Measurements from ENCODE around the gene DOK7.
"Not testable (repeated sequence)": the region's sequence is repeated elsewhere in the genome, so short reads cannot be mapped to it uniquely, and the experiment has no call there.

DOK7 gene

DNA sequence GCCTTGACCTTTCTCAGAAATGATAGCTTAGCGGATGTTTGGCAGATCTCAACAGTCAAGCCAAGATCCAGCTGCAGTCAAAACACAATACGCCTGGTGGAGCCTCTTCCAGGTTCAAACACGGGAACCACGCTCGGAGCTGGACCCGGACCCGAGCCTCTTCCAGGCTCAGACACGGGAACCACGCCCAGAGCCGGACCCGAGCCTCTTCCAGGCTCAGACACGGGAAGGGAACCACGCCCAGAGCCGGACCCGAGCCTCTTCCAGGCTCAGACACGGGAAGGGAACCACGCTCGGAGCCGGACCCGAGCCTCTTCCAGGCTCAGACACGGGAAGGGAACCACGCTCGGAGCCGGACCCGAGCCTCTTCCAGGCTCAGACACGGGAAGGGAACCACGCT is 48.5 kb downstream of the DOK7 start:
- peaks cover 16% of the 10 kb centered on the region; the same call in 1 of the 2 replicates for H3K36me3 ChIP-seq (ENCODE audit: insufficient read depth, low read length)
- H2AFZ ChIP-seq (ENCODE audit: low read length, unreplicated experiment); H3K4me3 ChIP-seq (ENCODE audit: low read depth, low read length); H3K27ac ChIP-seq (ENCODE audit: low read depth, low read length); H3K79me2 ChIP-seq (ENCODE audit: control insufficient read depth, insufficient read depth, low read length, unreplicated experiment); H3K4me1 ChIP-seq (ENCODE audit: control insufficient read depth, insufficient read depth, low read length, unreplicated experiment); H3K27me3 ChIP-seq (ENCODE audit: insufficient read depth, low read length): not testable (repeated sequence)

DNA sequence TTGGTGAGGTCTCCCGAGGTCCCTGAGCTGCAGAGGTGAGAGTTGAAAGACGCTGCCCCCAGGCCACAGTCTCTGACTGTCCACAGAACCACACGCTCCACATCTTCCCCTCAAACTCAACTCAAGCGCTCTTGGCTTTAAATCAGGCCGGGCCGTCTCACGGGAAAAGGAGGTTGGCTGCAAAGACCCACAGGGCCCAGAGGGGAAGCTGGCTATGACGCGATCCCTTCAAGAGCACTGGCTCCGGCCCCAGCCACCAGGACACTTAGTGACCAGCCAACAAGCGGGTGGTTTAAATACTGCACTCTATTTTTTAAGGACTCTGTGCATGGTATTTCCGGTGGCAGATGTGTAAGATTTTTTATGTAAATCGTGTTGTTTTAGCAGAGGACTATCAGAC is 49.2 kb downstream of the DOK7 start:
- no peaks in the 10 kb centered on the region for H3K4me1 ChIP-seq (ENCODE audit: control insufficient read depth, insufficient read depth, low read length, unreplicated experiment)
- no peaks in the 10 kb centered on the region for H3K27me3 ChIP-seq (ENCODE audit: insufficient read depth, low read length)
- H3K4me3 ChIP-seq (ENCODE audit: low read depth, low read length), result no peak overlapping the region
- no peak overlapping the region for H3K27ac ChIP-seq (ENCODE audit: low read depth, low read length)
- peaks cover 16% of the 10 kb centered on the region; the same call in 1 of the 2 replicates for H3K36me3 ChIP-seq (ENCODE audit: insufficient read depth, low read length)
- no peaks in the 10 kb centered on the region for H3K79me2 ChIP-seq (ENCODE audit: control insufficient read depth, insufficient read depth, low read length, unreplicated experiment)
- no peak overlapping the region for H2AFZ ChIP-seq (ENCODE audit: low read length, unreplicated experiment)

DNA sequence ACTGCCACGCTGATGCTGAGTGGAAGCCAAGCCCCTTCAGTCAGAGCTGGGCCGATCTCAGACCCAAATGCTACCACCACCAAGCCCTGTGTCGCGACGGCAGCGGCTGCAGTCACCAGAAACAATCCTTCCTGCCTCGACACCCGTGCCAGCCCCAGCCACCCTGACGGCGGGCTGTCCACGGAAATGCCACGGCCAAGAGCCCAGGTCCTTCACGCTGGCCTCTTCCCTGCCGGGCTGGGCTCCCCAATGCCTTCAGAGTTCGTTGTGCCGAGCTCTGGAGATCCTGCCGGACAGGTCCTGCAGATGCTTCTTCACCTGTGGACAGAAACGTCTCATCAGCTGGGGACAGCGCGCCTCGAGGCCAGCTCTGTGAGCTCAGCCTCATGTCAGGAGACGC is 49.6 kb downstream of the DOK7 start:
- Histone ChIP-seq H3K79me2 (ENCODE audit: control insufficient read depth, insufficient read depth, low read length, unreplicated experiment) (no peaks in the 10 kb centered on the region), H3K4me3 (ENCODE audit: low read depth, low read length) (no peak overlapping the region), H3K27me3 (ENCODE audit: insufficient read depth, low read length) (no peaks in the 10 kb centered on the region), H3K4me1 (ENCODE audit: control insufficient read depth, insufficient read depth, low read length, unreplicated experiment) (no peaks in the 10 kb centered on the region), H2AFZ (ENCODE audit: low read length, unreplicated experiment) (no peak overlapping the region), H3K36me3 (ENCODE audit: insufficient read depth, low read length) (peaks cover 16% of the 10 kb centered on the region; the same call in 1 of the 2 replicates), H3K27ac (ENCODE audit: low read depth, low read length) (no peak overlapping the region)

DNA sequence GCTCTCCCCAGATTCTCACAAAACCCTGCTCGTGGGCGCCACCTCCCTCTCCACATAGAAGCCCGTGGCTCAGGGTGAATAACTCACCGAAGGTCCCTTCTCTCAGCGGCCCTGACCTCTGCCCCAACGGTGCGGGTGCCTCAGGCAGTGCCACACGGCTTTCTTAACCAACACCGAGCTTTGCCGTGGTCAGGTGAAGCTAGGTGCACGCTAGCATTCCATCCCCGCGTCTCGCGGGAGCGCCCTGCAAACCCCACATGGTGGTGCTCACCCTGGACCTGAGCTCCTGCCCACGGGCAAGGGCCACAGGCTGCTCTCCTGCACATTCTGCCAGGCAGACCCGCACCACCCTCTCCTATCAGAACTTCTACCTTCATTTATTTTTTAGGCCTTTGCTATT is 50.7 kb downstream of the DOK7 start:
- Histone ChIP-seq H3K36me3 (ENCODE audit: insufficient read depth, low read length) (peaks cover 10% of the 10 kb centered on the region; the same call in 1 of the 2 replicates), H3K27ac (ENCODE audit: low read depth, low read length) (no peak overlapping the region), H3K4me3 (ENCODE audit: low read depth, low read length) (no peak overlapping the region), H3K27me3 (ENCODE audit: insufficient read depth, low read length) (no peaks in the 10 kb centered on the region), H2AFZ (ENCODE audit: low read length, unreplicated experiment) (no peak overlapping the region), H3K4me1 (ENCODE audit: control insufficient read depth, insufficient read depth, low read length, unreplicated experiment) (no peaks in the 10 kb centered on the region), H3K79me2 (ENCODE audit: control insufficient read depth, insufficient read depth, low read length, unreplicated experiment) (no peaks in the 10 kb centered on the region)

DNA sequence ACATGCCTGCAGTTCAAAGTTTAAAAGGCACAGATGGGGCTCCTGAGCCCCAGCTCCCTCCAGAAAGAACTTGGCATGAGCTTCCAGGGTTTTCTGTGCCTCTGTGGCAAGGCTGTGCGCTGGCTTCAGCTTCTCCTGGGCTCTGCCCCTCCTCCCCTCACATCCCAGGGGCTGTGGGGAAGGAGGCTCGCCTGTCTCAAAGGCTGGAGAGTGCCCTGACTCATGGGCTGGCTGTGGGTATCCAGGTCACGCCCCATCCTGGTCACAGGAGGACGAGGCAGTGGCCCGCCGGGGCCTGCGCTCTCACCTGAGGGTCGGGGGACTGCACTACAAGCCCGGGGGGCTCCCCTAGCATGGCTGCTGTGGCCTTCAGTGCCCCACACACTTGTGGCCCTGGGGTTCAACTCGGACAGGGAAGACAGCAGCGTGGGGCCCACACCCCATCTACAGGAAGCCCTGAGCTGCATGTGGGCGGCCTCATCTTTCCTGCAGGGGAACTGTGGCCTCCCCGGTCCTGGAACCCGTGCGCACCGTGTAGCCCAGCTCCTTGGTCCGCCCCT is 51.2 kb downstream of the DOK7 start:
- H3K79me2 ChIP-seq (ENCODE audit: control insufficient read depth, insufficient read depth, low read length, unreplicated experiment), result no peaks in the 10 kb centered on the region
- H3K4me3 ChIP-seq (ENCODE audit: low read depth, low read length), result no peak overlapping the region
- no peaks in the 10 kb centered on the region for H3K27me3 ChIP-seq (ENCODE audit: insufficient read depth, low read length)
- no peaks in the 10 kb centered on the region for H3K4me1 ChIP-seq (ENCODE audit: control insufficient read depth, insufficient read depth, low read length, unreplicated experiment)
- no peak overlapping the region for H3K27ac ChIP-seq (ENCODE audit: low read depth, low read length)
- H3K36me3 ChIP-seq (ENCODE audit: insufficient read depth, low read length), result peaks cover 9% of the 10 kb centered on the region; the same call in 1 of the 2 replicates
- no peak overlapping the region for H2AFZ ChIP-seq (ENCODE audit: low read length, unreplicated experiment)

DNA sequence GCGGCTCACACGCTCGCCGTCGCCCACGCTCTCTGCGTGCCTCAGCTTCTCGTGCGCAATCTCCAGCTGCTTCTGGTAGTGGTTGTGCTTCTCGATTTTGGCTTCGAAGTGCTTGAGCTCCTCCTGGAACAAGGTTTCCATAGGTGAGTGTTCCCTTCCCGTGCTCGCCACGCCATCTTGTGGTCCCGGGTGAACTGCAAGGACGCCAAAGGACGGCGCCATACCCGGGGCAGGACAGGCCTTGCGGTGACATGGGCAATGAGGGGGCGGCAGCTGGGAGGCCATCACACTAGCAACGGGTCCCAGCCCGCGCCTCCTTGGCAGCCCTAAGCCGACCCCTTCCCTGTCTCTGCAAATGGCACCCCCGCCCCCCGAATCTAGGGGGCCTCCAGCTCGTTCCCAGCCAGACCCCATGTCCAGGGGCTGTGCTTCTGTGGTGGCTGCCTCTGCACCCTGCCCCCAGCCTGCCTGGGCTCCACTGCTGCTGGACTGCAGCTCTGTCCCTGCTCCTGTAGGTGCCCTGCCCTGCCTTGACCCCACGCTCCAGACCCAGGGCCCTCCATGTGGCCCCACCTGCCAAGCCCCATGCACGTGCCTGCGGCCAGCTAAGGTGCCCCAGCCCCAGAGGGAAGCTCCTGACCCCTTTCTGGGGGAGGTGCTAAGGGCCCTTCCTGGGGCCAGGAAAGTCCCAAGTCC is 51.8 kb downstream of the DOK7 start:
- H3K27ac ChIP-seq (ENCODE audit: low read depth, low read length), result no peak overlapping the region
- H3K4me1 ChIP-seq (ENCODE audit: control insufficient read depth, insufficient read depth, low read length, unreplicated experiment), result no peaks in the 10 kb centered on the region
- H3K79me2 ChIP-seq (ENCODE audit: control insufficient read depth, insufficient read depth, low read length, unreplicated experiment), result no peaks in the 10 kb centered on the region
- no peak overlapping the region for H3K4me3 ChIP-seq (ENCODE audit: low read depth, low read length)
- H3K36me3 ChIP-seq (ENCODE audit: insufficient read depth, low read length), result peaks cover 9% of the 10 kb centered on the region; the same call in 1 of the 2 replicates
- no peaks in the 10 kb centered on the region for H3K27me3 ChIP-seq (ENCODE audit: insufficient read depth, low read length)
- H2AFZ ChIP-seq (ENCODE audit: low read length, unreplicated experiment), result no peak overlapping the region

DNA sequence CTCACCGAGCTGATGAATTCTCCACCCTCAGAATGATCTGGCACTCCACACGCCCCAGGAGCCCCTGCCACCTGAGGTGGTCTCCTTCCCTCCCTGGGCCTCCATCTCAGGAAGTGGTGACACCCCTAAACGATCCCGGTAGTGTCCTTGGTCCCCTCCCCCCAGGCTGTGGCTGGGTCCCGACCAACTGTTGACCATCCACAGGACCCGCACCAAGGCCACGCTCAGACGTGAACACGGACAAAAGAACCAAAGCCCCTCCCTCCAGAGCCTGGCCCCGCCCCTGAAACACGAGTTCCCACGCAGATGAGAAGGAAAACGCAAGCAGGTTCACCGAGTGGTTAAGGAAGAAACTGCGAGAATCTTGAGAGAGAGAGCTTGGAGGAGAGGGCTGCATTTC is 52.5 kb downstream of the DOK7 start:
- no peak overlapping the region for H3K27ac ChIP-seq (ENCODE audit: low read depth, low read length)
- H3K4me3 ChIP-seq (ENCODE audit: low read depth, low read length), result no peak overlapping the region
- no peaks in the 10 kb centered on the region for H3K79me2 ChIP-seq (ENCODE audit: control insufficient read depth, insufficient read depth, low read length, unreplicated experiment)
- no peak overlapping the region for H2AFZ ChIP-seq (ENCODE audit: low read length, unreplicated experiment)
- peaks cover 9% of the 10 kb centered on the region; the same call in 1 of the 2 replicates for H3K36me3 ChIP-seq (ENCODE audit: insufficient read depth, low read length)
- no peaks in the 10 kb centered on the region for H3K27me3 ChIP-seq (ENCODE audit: insufficient read depth, low read length)
- no peaks in the 10 kb centered on the region for H3K4me1 ChIP-seq (ENCODE audit: control insufficient read depth, insufficient read depth, low read length, unreplicated experiment)

DNA sequence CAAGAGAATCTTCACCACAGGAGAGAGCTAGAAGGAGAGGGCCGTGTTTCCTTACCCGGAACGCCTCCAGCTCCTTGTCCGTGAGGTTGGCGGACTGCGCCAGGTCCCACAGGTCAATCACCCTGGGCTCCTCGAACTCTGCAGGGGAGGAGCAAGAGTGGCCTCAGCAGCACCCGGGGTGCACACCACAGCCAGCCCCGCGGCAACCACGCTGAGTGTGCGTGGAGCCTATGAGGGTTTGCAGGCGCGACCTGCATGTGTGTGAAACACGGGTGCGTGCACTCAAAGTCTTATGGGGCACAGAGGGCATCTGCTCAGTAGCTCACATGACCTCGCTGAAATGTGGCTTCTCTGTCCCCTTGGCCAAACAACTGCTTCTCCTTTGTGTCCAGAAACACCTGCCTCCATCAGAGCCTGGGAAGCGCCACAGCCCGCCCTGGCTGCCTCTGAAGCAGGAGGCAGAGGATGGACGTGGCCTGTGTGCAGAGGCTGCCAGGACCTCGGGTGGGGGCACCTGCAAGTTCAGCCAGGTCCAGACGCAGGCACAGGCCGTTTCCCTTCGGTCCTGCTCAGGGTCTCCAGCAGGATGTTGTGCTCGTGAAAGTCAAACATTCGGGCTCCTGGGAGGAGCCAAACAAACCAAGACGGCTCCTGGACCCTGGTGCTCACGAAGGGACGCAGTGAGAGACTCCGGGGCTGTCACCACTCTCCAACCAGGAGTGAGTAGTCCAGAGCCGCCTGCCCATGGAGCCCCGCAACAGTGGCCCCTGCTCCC is 53.1 kb downstream of the DOK7 start:
- H3K27me3 ChIP-seq (ENCODE audit: insufficient read depth, low read length), result no peaks in the 10 kb centered on the region
- H3K36me3 ChIP-seq (ENCODE audit: insufficient read depth, low read length), result peaks cover 5% of the 10 kb centered on the region; the same call in 1 of the 2 replicates
- no peak overlapping the region for H3K4me3 ChIP-seq (ENCODE audit: low read depth, low read length)
- no peaks in the 10 kb centered on the region for H3K4me1 ChIP-seq (ENCODE audit: control insufficient read depth, insufficient read depth, low read length, unreplicated experiment)
- no peak overlapping the region for H2AFZ ChIP-seq (ENCODE audit: low read length, unreplicated experiment)
- H3K27ac ChIP-seq (ENCODE audit: low read depth, low read length), result no peak overlapping the region
- no peaks in the 10 kb centered on the region for H3K79me2 ChIP-seq (ENCODE audit: control insufficient read depth, insufficient read depth, low read length, unreplicated experiment)

DNA sequence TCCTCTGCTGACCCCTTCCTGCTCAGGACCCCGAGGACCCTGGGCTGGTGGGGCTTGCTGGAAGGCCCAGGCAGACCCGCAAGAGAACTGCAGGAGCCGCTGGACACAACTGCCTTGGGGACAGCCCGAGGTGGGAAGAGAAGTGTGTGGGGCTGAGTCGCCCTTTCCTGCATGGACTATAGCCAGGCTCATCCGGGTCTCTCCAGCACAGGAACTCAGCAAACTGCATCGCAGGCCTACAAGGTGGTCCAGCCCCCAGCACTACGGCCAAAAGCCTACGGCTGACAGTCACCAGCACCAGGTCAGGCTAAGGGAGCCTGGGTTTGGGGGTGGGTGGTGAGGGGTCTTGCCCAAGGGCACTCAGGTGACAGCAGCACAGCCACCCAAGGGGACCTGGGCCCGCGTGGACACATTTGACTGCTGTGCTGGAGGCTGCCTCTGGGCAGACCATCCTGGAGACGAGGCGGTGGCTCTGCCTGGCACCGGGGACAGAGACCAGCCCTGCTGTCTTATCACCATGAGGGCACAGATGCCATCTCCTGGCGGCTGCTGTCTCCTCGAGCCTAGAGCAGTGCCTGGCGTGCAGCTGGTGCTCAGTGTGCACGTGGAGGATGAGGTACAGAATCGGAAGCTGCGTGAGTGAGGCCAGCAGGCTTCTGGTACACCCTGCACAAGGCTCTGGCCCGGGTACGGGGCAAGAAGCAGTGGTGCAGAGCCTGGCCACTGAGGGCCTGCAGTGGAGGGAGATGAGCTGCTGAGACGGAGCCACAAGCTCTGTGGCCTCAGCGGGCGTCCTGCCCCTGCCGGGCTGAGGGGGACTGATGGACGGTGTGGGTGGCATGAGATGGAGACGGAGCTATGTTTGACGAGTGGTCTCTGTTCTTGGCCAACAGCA is 54.0 kb downstream of the DOK7 start:
- Histone ChIP-seq H3K79me2 (ENCODE audit: control insufficient read depth, insufficient read depth, low read length, unreplicated experiment) (no peaks in the 10 kb centered on the region), H3K27ac (ENCODE audit: low read depth, low read length) (no peak overlapping the region), H2AFZ (ENCODE audit: low read length, unreplicated experiment) (no peak overlapping the region), H3K4me3 (ENCODE audit: low read depth, low read length) (no peak overlapping the region), H3K4me1 (ENCODE audit: control insufficient read depth, insufficient read depth, low read length, unreplicated experiment) (no peaks in the 10 kb centered on the region), H3K36me3 (ENCODE audit: insufficient read depth, low read length) (peaks cover 5% of the 10 kb centered on the region; the same call in 1 of the 2 replicates), H3K27me3 (ENCODE audit: insufficient read depth, low read length) (no peaks in the 10 kb centered on the region)

Measured in ACC112 (cell line).